ENCODE data around the gene HNRNPUL1. TPM values are rescaled to one million over a fixed set of nuclear protein-coding genes. Genes with fewer than 3 reads are reported as not detected.

HNRNPUL1 gene
- total RNA-seq, 2 experiments from 2014 or later, result 194 to 360 TPM

DNA sequence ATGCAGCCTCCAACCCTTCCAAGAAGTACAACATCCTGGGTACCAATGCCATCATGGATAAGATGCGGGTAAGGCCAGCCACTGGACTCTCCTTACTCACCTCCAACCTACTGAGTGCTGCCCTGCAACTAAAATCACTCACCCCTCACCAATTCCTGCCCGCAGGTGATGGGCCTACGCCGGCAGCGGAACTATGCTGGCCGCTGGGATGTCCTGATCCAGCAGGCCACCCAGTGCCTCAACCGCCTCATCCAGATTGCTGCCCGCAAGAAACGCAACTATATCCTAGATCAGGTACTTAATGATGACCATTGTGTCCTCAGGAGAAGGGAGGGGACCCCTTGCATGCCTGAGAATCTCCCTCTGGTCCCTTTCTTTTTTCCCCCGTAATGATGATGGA is 30.2 kb downstream of the HNRNPUL1 start:
- no peak overlapping the region for H3K27ac ChIP-seq (ENCODE audit: low read depth, low read length, poor library complexity, severe bottlenecking)
- no peaks in the 10 kb centered on the region for H3K79me2 ChIP-seq (ENCODE audit: insufficient read depth, low read depth, low read length)
- no peak overlapping the region for H2AFZ ChIP-seq (ENCODE audit: low read length)
- POLR2A ChIA-PET, result no interaction called here
- TF ChIP-seq, protein P1, sequence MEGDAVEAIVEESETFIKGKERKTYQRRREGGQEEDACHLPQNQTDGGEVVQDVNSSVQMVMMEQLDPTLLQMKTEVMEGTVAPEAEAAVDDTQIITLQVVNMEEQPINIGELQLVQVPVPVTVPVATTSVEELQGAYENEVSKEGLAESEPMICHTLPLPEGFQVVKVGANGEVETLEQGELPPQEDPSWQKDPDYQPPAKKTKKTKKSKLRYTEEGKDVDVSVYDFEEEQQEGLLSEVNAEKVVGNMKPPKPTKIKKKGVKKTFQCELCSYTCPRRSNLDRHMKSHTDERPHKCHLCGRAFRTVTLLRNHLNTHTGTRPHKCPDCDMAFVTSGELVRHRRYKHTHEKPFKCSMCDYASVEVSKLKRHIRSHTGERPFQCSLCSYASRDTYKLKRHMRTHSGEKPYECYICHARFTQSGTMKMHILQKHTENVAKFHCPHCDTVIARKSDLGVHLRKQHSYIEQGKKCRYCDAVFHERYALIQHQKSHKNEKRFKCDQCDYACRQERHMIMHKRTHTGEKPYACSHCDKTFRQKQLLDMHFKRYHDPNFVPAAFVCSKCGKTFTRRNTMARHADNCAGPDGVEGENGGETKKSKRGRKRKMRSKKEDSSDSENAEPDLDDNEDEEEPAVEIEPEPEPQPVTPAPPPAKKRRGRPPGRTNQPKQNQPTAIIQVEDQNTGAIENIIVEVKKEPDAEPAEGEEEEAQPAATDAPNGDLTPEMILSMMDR (conservative IDR thresholded peaks at IDR 0.05; ENCODE audit: low read length), result no peak
- no peak for TF ChIP-seq EZH2phosphoT487 (IDR thresholded peaks at IDR 0.05; ENCODE audit: borderline replicate concordance, low read depth, low read length)
- peaks cover 16% of the 10 kb centered on the region for H3K4me1 ChIP-seq (ENCODE audit: insufficient read depth, low read length, poor library complexity, severe bottlenecking)
- H3K9me2 ChIP-seq (ENCODE audit: insufficient read depth, low read length), result no peaks in the 10 kb centered on the region
- intact Hi-C loops (cut with micrococcal nuclease; ENCODE audit: unreplicated experiment), result no loop called here
- H3K4me3 ChIP-seq (ENCODE audit: low read depth, low read length, poor library complexity, severe bottlenecking), result no peak overlapping the region
- peaks cover 100% of the 10 kb centered on the region for H3K36me3 ChIP-seq (ENCODE audit: insufficient read depth, low read length)
- H4K20me1 ChIP-seq (ENCODE audit: insufficient read depth, low read length), result no peaks in the 10 kb centered on the region
- no peak for DNase-seq (ENCODE audit: low spot score)
- CTCF ChIA-PET (ENCODE audit: unreplicated experiment), result no interaction called here
- BruUV-seq (replicated peaks), result no TSS peak
- H3K4me2 ChIP-seq (ENCODE audit: low read length), result no peak overlapping the region
- H3K9me3 ChIP-seq (ENCODE audit: low read length), result no peaks in the 10 kb centered on the region

DNA sequence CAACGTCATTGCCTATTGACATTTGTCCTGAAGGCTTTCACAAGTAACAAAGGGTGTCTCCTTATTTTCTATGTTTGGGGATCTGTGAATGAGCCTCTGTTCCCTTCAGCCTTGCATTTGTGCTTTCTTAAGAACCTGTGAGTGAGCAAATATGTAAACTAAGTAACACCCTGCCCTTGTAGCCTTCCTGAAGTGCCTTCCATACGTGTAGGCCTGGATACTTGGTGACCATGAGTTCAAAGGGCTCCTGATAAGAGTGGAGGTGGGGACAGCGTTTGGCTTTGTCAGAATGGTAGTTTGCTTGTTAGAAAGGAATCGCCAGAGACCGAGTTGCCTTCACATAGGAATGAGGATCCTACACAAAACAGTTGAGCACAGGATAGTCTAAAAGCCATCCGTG is 31.3 kb downstream of the HNRNPUL1 start:
- intact Hi-C loops (cut with micrococcal nuclease; ENCODE audit: unreplicated experiment), result no loop called here
- Histone ChIP-seq H3K4me3 (ENCODE audit: low read depth, low read length, poor library complexity, severe bottlenecking) (no peak overlapping the region), H3K36me3 (ENCODE audit: insufficient read depth, low read length) (peaks cover 100% of the 10 kb centered on the region), H3K9me2 (ENCODE audit: insufficient read depth, low read length) (no peaks in the 10 kb centered on the region), H3K9me3 (ENCODE audit: low read length) (no peaks in the 10 kb centered on the region), H4K20me1 (ENCODE audit: insufficient read depth, low read length) (no peaks in the 10 kb centered on the region), H3K27ac (ENCODE audit: low read depth, low read length, poor library complexity, severe bottlenecking) (no peak overlapping the region), H3K4me1 (ENCODE audit: insufficient read depth, low read length, poor library complexity, severe bottlenecking) (peaks cover 16% of the 10 kb centered on the region), H3K79me2 (ENCODE audit: insufficient read depth, low read depth, low read length) (no peaks in the 10 kb centered on the region), H2AFZ (ENCODE audit: low read length) (no peak overlapping the region), H3K4me2 (ENCODE audit: low read length) (no peak overlapping the region)
- DNase-seq (ENCODE audit: low spot score), result no peak
- TF ChIP-seq EZH2phosphoT487 (IDR thresholded peaks at IDR 0.05; ENCODE audit: borderline replicate concordance, low read depth, low read length), result no peak
- TF ChIP-seq, protein P1 (conservative IDR thresholded peaks at IDR 0.05; ENCODE audit: low read length), result no peak
- ChIA-PET CTCF (ENCODE audit: unreplicated experiment) (no interaction called here), POLR2A (interaction anchor here (0.7 kb wide), 1 partner anchor 33 kb away, joined by 3 read pairs; no protein-coding TSS in a partner anchor)
- BruUV-seq (replicated peaks), result TSS peak; percentile 21

DNA sequence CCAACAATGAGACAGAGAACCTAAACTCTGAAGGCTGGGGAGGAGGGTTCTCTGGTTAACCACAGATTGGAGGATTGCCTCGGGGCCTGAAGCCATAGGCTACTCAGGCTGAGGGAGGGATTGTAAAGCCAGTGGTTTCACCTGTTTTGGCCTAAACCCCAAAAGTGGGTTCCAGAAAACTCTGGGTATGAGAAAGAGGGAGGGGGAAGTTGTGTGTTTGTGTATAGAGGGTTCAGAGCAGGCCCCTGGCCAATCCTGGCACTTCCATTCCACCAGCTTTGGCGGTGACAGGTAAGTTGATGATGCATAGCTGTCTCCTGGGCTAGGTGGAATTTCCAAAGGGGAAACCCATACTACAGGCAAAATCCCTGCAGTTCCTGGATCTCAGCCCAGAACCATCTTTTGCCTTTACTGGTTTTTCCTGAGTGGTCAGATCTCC is 32.3 kb downstream of the HNRNPUL1 start:
- no peaks in the 10 kb centered on the region for H3K79me2 ChIP-seq (ENCODE audit: insufficient read depth, low read depth, low read length)
- intact Hi-C loops (cut with micrococcal nuclease; ENCODE audit: unreplicated experiment), result no loop called here
- CTCF ChIA-PET (ENCODE audit: unreplicated experiment), result no interaction called here

More for the DNA sequence above, 32.3 kb downstream of the HNRNPUL1 start:
- Histone ChIP-seq H3K9me3 (ENCODE audit: low read length) (no peaks in the 10 kb centered on the region), H3K4me1 (ENCODE audit: insufficient read depth, low read length, poor library complexity, severe bottlenecking) (peaks cover 16% of the 10 kb centered on the region), H3K36me3 (ENCODE audit: insufficient read depth, low read length) (peaks cover 100% of the 10 kb centered on the region), H2AFZ (ENCODE audit: low read length) (no peak overlapping the region), H3K4me3 (ENCODE audit: low read depth, low read length, poor library complexity, severe bottlenecking) (no peak overlapping the region), H3K27ac (ENCODE audit: low read depth, low read length, poor library complexity, severe bottlenecking) (peak overlapping the region; percentile 14), H3K4me2 (ENCODE audit: low read length) (no peak overlapping the region), H4K20me1 (ENCODE audit: insufficient read depth, low read length) (no peaks in the 10 kb centered on the region), H3K9me2 (ENCODE audit: insufficient read depth, low read length) (no peaks in the 10 kb centered on the region)
- TF ChIP-seq, protein P1 (conservative IDR thresholded peaks at IDR 0.05; ENCODE audit: low read length), result no peak
- TF ChIP-seq EZH2phosphoT487 (IDR thresholded peaks at IDR 0.05; ENCODE audit: borderline replicate concordance, low read depth, low read length), result no peak
- POLR2A ChIA-PET, result no interaction called here
- no TSS peak for BruUV-seq (replicated peaks)
- DNase-seq (ENCODE audit: low spot score), result no peak

All from OCI-LY7 (cell line).